A549 (cell line): Measurements from ENCODE around the gene TXNL4A. TPM values are rescaled to one million over a fixed set of nuclear protein-coding genes. Genes with fewer than 3 reads are reported as not detected.
A peak's percentile ranks its signal among the peaks of the same experiment; 100 is the strongest.

ENCODE experiments used
- ATAC-seq, 2 experiments: fragments of 200-7000 bp in 1 of 2; fragments of >200 bp in 1 of 2; cut with Nextera tagmentation in 1 of 2; cut with Tn5 transposase in 1 of 2; 3 replicates each; pipeline versions ENCODE4 v1.8.0 to v1.9.1; 2018 to 2020; ENCODE audit warnings: mild to moderate bottlenecking in 1 of 2, moderate library complexity in 1 of 2
- CTCF ChIA-PET: fragments of 300-600 bp; sonication (Branson Sonifier 250); formaldehyde crosslinking; extraction: SDS; loops from one replicate; lab custom pipeline; 2021; ENCODE audit warnings: antibody characterized with exemption, inconsistent platforms; lab: Yijun Ruan, JAX
- POLR2A ChIA-PET: fragments of 350-600 bp; formaldehyde crosslinking; extraction: SDS; loops from one replicate; lab custom pipeline; 2021; ENCODE audit warnings: antibody characterized with exemption, inconsistent platforms; lab: Yijun Ruan, JAX
- DNase-seq, 2 experiments: peaks; one replicate each; pipeline versions ENCODE4 v3.0.0 to v3.0.0-alpha.2; 2011 to 2016; ENCODE audit warnings: low read depth in 1 of 2, low spot score in 1 of 2
- FAIRE-seq: peaks from 2 replicates; lab custom pipeline; 2011; peaks lifted over from hg19 to GRCh38; lab: Jason Lieb, UNC
- H3K27ac ChIP-seq, 2 experiments: fragments of >200 bp; sonication (Bioruptor Twin); formaldehyde crosslinking; 3 replicates each; pipeline ENCODE4 v1.5.1; 2016 to 2017
- H3K4me1 ChIP-seq: fragments of >200 bp; sonication (Bioruptor Twin); formaldehyde crosslinking; 3 replicates; pipeline ENCODE4 v1.6.1; 2016
- H3K4me2 ChIP-seq: fragments of >200 bp; sonication (Bioruptor Twin); formaldehyde crosslinking; 3 replicates; pipeline ENCODE4 v1.6.1; 2016
- H3K4me3 ChIP-seq: fragments of >200 bp; sonication (Bioruptor Twin); formaldehyde crosslinking; 3 replicates; pipeline ENCODE4 v1.5.1; 2016
- H3K9me3 ChIP-seq: fragments of >200 bp; sonication (Bioruptor Twin); formaldehyde crosslinking; 3 replicates; pipeline ENCODE4 v1.6.1; 2016
- ATOH8 ChIP-seq: fragments of 250-450 bp; sonication (Bioruptor Pico); IDR thresholded peaks from 2 replicates; pipeline ENCODE4 v1.5.0; 2020; ENCODE audit warnings: low read depth, mild to moderate bottlenecking, moderate library complexity
- BHLHE40 ChIP-seq: IDR thresholded peaks from 2 replicates; pipeline ENCODE4 v1.6.1; 2012; ENCODE audit warnings: low read depth, low read length, inconsistent platforms
- CHD2 ChIP-seq: fragments of 150-350 bp; IDR thresholded peaks from 2 replicates; pipeline ENCODE4 v1.6.1; 2014; ENCODE audit warnings: low read length; ENCODE audit not compliant: partially characterized antibody
- CHD4 ChIP-seq: fragments of 200-600 bp; sonication (generic); IDR thresholded peaks from 2 replicates; pipeline ENCODE4 v1.6.1; 2016; ENCODE audit warnings: antibody characterized with exemption, mild to moderate bottlenecking, borderline replicate concordance
- CTCF ChIP-seq: fragments of >200 bp; sonication (Bioruptor Twin); formaldehyde crosslinking; IDR thresholded peaks from 3 replicates; pipeline ENCODE4 v1.5.1; 2016
- FOSL2 ChIP-seq, 2 experiments: fragments of 450-650 bp in 1 of 2; fragments of >200 bp in 1 of 2; sonication (Bioruptor Twin) in 1 of 2; formaldehyde crosslinking; IDR thresholded peaks; 2 replicates each; pipeline versions ENCODE4 v1.5.0 to v1.6.1; 2016 to 2020; ENCODE audit warnings: mild to moderate bottlenecking in 1 of 2, moderate library complexity in 1 of 2
- GATA3 ChIP-seq: IDR thresholded peaks from 2 replicates; pipeline ENCODE4 v1.6.1; 2012; ENCODE audit warnings: borderline replicate concordance
- HMGXB4 ChIP-seq: fragments of 250-450 bp; sonication (Bioruptor Pico); IDR thresholded peaks from 2 replicates; pipeline ENCODE4 v1.5.0; 2021; ENCODE audit warnings: mild to moderate bottlenecking, moderate library complexity, borderline replicate concordance
- KDM5A ChIP-seq: fragments of 200-600 bp; sonication (generic); IDR thresholded peaks from 2 replicates; pipeline ENCODE4 v1.6.1; 2016; ENCODE audit warnings: antibody characterized with exemption, mild to moderate bottlenecking
- MAFK ChIP-seq: fragments of 450-650 bp; IDR thresholded peaks from 2 replicates; pipeline ENCODE4 v1.6.1; 2014; ENCODE audit not compliant: partially characterized antibody
- MYC ChIP-seq: IDR thresholded peaks from 2 replicates; pipeline ENCODE4 v1.6.1; 2012; ENCODE audit warnings: mild to moderate bottlenecking, inconsistent platforms, low read length, improper control_type of control experiment, borderline replicate concordance
- NPAS2 ChIP-seq: fragments of 250-450 bp; sonication (Bioruptor Pico); IDR thresholded peaks from 2 replicates; pipeline ENCODE4 v1.8.0; 2022; ENCODE audit warnings: mild to moderate bottlenecking, moderate library complexity, borderline replicate concordance
- PBX3 ChIP-seq: IDR thresholded peaks from 2 replicates; pipeline ENCODE4 v1.6.1; 2012
- PHF8 ChIP-seq: fragments of 200-600 bp; sonication (generic); IDR thresholded peaks from 2 replicates; pipeline ENCODE4 v1.6.1; 2016; ENCODE audit warnings: low read depth, mild to moderate bottlenecking, antibody characterized with exemption, moderate library complexity, borderline replicate concordance
- POLR2AphosphoS2 ChIP-seq: conservative IDR thresholded peaks from 2 replicates; pipeline ENCODE4 v1.6.1; 2012; ENCODE audit warnings: low read length, improper control_type of control experiment, inconsistent platforms
- RARB ChIP-seq: fragments of 250-450 bp; sonication (Bioruptor Pico); IDR thresholded peaks from 2 replicates; pipeline ENCODE4 v1.8.0; 2021; ENCODE audit warnings: mild to moderate bottlenecking, moderate library complexity
- RNF2 ChIP-seq: fragments of 200-600 bp; sonication (generic); IDR thresholded peaks from 2 replicates; pipeline ENCODE4 v1.6.1; 2016; ENCODE audit warnings: low read depth, mild to moderate bottlenecking, antibody characterized with exemption, moderate library complexity, borderline replicate concordance
- SMC3 ChIP-seq: fragments of >200 bp; sonication (Bioruptor Twin); formaldehyde crosslinking; IDR thresholded peaks from 3 replicates; pipeline ENCODE4 v1.6.1; 2018; ENCODE audit warnings: inconsistent platforms
- TFCP2L1 ChIP-seq: fragments of 250-450 bp; sonication (Bioruptor Pico); IDR thresholded peaks from 2 replicates; pipeline ENCODE4 v1.5.0; 2021; ENCODE audit warnings: mild to moderate bottlenecking
- TP53 ChIP-seq: fragments of 250-450 bp; sonication (Bioruptor Pico); IDR thresholded peaks from 2 replicates; pipeline ENCODE4 v1.5.0; 2021; ENCODE audit warnings: mild to moderate bottlenecking, moderate library complexity
- USF2 ChIP-seq: fragments of 450-650 bp; IDR thresholded peaks from 2 replicates; pipeline ENCODE4 v1.6.1; 2014; ENCODE audit warnings: antibody characterized with exemption
- WGBS: methylation state at CpG from one replicate; pipeline ENCODE4 v1.1.6; 2017; ENCODE audit errors: missing lambda C conversion rate; 5-methylcytosine and 5-hydroxymethylcytosine counted together
- polyA plus RNA-seq, 4 experiments: library from polyadenylated mRNA; depleted of rRNA in 3 of 4; stranded (reverse); fragments of >200 nt; fragmentation: RNase III in 1 of 4; extraction: RNeasy Plus Mini Kit Qiagen cat#74134 plus additional on column Dnase treatment in 1 of 4; gene quantifications; 2 replicates in 3 of 4; 3 replicates in 1 of 4; pipeline ENCODE4 v1.2.3, GENCODE V29; 2011 to 2017

The TXNL4A gene
- polyA plus RNA-seq, 2 of the 4 experiments (the other 2 are of a cell fraction): 99.6 to 139 TPM

DNA sequence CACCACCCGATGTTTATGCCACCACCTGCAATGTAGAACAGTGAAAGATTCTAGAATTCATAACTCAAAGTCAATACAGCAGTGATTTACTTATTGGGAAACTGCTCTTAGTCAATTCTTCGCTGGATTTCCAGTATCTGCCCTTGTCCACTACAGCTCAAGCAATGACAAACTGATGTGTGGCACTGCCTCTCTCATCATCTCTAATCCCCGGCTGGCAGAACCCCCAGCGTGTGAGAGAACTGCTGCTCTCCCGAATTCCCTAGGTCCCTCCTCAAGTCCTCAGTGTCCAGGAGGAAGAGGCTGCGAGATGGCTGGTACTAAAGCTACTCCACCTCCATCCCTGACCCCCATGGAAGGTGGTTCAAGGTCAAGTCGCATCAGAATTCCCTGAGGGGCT, 1.6 kb downstream of the TXNL4A start:
- no peak for FAIRE-seq
- H3K27ac ChIP-seq: peak overlapping the region in 1 of 2 experiments; percentile 54; a peak in 3 of 6 replicates
- ATAC-seq: no peak
- CTCF ChIA-PET: no interaction called here
- 20% methylated on average over 7 of the region's 7 CpGs for WGBS
- no peak for DNase-seq
- TF ChIP-seq BHLHE40: no peak
- no peak for TF ChIP-seq MYC
- no peak for TF ChIP-seq CHD4
- no peak for TF ChIP-seq MAFK
- no peak for TF ChIP-seq PHF8
- no peak for TF ChIP-seq POLR2AphosphoS2
- no peak for TF ChIP-seq FOSL2 (IDR thresholded peaks at IDR 0.05)
- TF ChIP-seq FOSL2 (CRISPR knock-in tag; IDR thresholded peaks at IDR 0.05): no peak
- no peak for TF ChIP-seq GATA3
- TF ChIP-seq HMGXB4 (CRISPR knock-in tag): no peak
- TF ChIP-seq, all 56 proteins: peak for 0
- H3K9me3 ChIP-seq: no peaks in the 10 kb centered on the region
- POLR2A ChIA-PET: no interaction called here
- H3K4me1 ChIP-seq: peaks cover 13% of the 10 kb centered on the region; the same call in 1 of the 3 replicates
- peak overlapping the region; percentile 95 for H3K4me2 ChIP-seq
- peak overlapping the region; percentile 80 for H3K4me3 ChIP-seq

DNA sequence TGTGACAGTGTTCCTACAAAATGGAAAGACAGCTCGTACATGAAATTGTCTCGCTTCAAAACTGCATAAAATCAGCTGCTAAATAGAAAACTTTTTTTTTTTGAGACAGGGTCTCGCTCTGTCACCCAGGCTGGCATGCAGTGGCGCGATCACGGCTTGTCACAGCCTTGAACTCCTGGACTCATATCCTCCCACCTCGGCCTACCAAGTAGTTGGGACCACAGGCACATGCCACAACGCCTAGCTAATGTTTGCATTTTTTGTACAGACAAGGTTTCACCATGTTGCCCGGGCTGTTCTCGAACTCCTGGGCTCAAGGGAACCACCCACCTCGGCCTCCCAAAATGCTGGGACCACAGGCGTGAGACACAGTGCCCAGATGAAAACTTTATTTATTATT, 3.2 kb downstream of the TXNL4A start:
- DNase-seq: no peak
- no peak for TF ChIP-seq USF2
- TF ChIP-seq PHF8: no peak
- TF ChIP-seq NPAS2 (CRISPR knock-in tag): no peak
- no peak for TF ChIP-seq TFCP2L1 (CRISPR knock-in tag)
- no peak for TF ChIP-seq KDM5A
- TF ChIP-seq BHLHE40: no peak
- TF ChIP-seq PBX3: no peak
- TF ChIP-seq RNF2: no peak
- TF ChIP-seq SMC3: no peak
- no peak for TF ChIP-seq CHD2
- TF ChIP-seq ATOH8: no peak
- TF ChIP-seq TP53 (CRISPR knock-in tag): no peak
- TF ChIP-seq CTCF: no peak
- no peak for TF ChIP-seq RARB
- TF ChIP-seq FOSL2 (IDR thresholded peaks at IDR 0.05): no peak
- TF ChIP-seq FOSL2 (CRISPR knock-in tag; IDR thresholded peaks at IDR 0.05): no peak
- TF ChIP-seq GATA3: no peak
- CTCF ChIA-PET: interaction anchor here (1.8 kb wide), 1 partner anchor 12 kb away, joined by 6 read pairs; no protein-coding TSS in a partner anchor
- no peak overlapping the region for H3K27ac ChIP-seq
- WGBS: 92% methylated on average over 12 of the region's 12 CpGs
- peaks cover 13% of the 10 kb centered on the region; the same call in 1 of the 3 replicates for H3K4me1 ChIP-seq
- no peaks in the 10 kb centered on the region for H3K9me3 ChIP-seq
- H3K4me3 ChIP-seq: no peak overlapping the region
- H3K4me2 ChIP-seq: no peak overlapping the region
- no peak for FAIRE-seq
- POLR2A ChIA-PET: no interaction called here
- ATAC-seq: no peak
